Stimulated activated CD4-positive, alpha-beta T cell treated with anti-CD3 and anti-CD28 coated beads, Interleukin-1b, Interleukin-23, amount 100 ng/mL, for 24 hours (primary cell): ENCODE data around the gene MUC2.

Experiments
- DNase-seq, 4 experiments: peaks; one replicate each; pipeline ENCODE4 v3.0.0-alpha.2; 2020; ENCODE audit warnings: low read depth in 4 of 4, low spot score in 1 of 4

Gene MUC2

DNA sequence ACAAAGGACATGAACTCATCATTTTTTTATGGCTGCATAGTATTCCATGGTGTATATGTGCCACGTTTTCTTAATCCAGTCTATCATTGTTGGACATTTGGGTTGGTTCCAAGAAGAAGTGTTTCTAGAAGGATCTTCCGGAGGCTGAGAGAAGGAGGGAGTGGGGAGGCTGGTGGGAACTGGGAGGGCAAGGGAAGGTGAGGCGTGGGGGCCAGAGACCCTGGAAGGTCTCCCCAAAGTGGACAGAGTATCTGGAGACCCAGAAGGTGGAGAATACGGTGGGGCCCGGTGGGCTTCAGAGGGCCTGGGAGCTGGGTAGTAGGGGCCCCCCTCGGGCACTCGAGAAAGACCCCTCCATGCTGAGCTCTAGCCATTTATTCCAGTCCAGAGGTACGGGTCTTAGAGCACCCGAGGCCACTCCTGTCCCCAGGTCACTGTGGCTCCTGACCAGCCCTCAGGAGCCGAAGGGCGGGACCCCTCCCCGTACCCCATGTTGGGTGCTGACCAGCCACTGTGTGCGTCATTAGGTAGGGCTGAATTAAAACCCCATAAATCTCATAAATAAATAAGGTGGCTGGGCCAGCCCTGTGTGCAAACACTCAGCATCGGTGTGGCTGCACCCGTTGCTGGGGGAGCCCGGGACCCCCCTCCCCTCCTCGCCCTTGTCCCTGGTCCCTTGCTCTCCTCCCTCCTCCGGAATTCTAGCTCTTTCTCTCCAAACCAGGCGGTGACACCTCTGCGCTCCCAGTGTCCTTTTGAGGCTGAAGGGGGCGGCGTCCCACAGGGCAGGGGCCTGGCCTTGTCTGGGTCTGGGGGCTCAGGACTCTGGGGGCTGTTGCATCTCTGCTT, 44.3 kb downstream of the MUC2 start:
- no peak for DNase-seq

DNA sequence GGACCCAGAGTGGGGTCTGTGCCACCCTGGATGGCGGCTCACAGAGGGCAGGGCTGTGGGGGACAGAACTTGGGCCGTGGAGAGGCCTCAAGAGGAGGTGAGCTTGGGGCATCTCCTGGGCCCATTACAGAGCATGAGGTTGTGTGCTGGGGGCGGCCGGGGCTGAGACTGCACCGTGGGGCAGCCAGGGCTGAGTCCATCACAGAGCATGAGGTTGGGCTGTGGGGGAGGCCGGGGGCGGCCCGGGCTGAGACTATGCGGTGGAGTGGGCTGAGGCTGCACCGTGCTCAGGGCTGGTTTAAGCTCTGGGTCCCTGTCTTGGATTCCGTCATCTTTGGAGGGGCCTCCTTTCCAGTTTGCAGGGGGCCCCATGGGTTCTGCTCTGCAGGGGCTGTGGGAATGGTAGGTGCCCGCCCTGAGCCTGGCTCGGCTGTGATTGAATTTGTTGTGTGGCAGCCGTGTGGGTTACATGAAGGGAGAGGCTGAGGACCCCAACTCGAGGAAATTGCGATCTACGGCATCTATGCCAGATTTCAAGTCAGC, 45.0 kb downstream of the MUC2 start:
- no peak for DNase-seq

DNA sequence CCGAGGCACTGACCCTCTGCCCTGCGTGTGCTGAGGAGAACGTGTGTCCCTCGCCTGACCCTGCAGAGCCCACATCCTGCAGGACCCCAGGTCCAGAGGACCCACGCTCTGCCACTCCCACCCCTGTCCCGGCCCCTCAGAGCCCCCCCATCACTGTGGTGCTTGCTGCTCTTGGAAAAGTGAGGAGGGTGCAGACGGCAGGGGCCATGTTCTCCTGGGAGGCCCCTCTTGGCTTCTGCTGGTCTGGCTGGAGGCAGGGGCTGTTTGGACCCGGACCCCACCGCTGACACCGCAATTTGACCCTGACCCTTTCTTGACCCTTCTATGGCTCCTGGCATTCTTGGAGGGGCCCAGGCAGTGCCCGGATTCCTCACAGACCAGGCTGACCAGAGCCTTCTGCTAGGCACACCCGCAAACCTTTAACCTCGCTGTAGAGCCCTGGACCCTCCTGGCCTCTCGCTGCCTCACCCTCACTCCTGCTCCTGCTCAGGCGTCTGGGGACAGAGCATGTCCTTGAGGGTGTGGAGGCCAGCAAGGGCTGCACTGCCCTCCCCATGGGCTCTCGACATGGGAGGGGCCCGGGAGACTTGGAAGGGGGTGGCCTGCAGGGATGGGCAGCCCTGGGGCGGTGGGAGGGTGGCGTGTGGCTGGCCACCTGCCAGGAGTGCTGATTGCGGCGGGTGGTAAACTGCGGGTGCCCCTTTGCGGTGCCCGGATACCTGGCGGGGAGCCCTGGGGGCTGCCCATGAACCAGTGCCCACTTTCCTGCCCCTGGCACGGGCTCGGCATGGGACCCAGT, 46.1 kb downstream of the MUC2 start:
- no peak for DNase-seq

DNA sequence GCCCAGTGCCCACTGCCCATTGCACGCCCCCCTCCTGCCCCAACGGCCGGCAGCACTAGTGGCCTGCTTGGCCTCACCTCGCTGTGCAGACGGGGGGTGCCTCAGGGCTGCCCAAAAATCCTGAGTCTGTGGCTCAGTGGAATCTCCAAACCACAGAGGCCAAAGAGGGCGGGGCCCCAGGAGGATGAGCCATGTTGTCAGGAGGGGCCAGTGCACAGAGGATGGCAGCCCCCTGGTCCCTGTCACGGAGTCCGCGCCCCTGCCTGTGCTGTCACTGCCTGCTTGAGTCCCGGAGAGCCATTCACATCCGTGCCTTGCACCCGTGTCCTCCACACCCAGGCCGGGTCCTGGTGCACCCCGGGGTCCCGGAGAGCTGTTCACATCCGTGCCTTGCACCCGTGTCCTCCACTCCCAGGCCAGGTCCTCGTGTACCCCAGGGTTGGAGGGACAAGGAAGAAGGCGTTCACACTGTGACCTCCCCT, 46.7 kb downstream of the MUC2 start:
- DNase-seq, result no peak

DNA sequence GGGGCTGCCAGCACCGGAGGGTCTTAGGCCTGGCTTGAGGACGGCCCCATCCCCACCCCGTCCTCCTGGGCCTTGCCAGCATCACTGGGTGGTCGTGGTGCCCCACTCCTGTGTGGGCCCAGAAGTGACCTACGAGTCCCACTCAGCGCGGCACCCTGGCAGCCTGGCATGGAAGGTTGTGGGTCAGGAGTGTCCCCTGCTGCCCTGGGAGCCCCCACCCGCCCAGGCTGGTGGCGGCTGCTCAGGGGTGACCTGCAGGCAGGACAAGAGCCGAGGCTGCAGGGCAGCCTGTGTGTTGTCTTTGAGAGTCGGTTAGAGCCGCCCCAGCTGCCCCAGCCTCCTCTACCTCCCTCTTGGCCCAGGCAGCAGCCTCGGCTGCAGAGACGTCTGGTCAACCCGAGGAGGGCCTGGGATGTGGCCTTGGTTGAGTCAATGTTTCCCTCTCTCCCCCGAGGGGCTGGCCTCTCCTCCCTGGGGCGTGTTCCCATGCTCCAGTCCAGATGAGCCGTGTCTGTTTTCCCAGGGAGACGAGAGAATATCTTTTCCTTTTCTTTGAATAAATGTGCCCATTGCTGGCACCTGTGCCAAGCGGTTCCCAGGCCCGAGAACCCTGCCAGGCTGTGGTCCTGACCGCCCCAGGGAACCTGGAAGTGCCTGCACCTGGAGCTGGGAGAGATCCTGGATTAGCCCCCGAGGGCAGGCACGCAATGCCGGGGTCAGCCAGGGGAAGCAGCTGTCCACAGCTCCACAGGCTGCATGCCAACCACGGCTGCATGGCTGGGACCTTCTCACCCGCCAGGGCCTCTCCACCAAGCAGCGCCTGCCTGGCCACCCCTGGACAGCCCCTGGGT, 47.4 kb downstream of the MUC2 start:
- no peak for DNase-seq

DNA sequence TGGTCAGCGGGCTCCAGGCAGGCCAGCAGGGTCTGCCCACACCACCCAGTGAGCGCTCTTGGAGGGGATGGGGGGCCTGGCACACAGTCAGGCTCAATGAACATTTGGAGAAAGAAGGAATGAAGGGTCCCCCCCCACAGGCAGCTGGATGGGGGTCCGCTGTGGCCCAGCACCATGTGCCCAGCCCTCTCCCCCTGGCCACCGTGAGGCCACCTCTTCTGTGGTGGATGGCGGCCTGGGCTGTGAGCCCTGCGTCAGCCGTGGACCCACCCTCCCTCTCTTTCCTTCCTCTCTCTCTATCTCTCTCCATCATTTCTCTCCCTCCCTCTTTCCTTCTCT, 48.0 kb downstream of the MUC2 start:
- no peak for DNase-seq

DNA sequence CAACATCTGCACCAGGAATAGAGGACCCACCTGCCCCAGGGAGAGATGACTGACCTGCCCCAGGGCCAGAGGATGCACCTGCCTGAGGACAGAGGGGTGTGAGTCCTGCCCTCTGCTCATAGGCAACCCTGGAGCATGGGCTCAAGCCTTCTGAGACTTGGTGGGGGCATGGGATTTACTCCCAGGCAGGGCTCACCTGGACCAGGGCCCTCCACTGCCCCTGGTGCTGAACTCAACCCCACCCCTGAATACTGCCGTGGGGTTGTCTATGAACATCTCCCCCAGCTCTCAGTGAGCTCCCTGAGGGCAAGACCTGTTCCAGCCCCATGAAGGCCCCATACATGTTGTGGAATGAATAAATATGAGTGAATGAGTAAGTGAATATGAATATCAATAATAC, 49.3 kb downstream of the MUC2 start:
- DNase-seq, result no peak
